ENCODE results near the gene IDNK.
A peak's percentile ranks its signal among the peaks of the same experiment; 100 is the strongest.
"Not testable (repeated sequence)": the region's sequence is repeated elsewhere in the genome, so short reads cannot be mapped to it uniquely, and the experiment has no call there.

The IDNK gene

DNA sequence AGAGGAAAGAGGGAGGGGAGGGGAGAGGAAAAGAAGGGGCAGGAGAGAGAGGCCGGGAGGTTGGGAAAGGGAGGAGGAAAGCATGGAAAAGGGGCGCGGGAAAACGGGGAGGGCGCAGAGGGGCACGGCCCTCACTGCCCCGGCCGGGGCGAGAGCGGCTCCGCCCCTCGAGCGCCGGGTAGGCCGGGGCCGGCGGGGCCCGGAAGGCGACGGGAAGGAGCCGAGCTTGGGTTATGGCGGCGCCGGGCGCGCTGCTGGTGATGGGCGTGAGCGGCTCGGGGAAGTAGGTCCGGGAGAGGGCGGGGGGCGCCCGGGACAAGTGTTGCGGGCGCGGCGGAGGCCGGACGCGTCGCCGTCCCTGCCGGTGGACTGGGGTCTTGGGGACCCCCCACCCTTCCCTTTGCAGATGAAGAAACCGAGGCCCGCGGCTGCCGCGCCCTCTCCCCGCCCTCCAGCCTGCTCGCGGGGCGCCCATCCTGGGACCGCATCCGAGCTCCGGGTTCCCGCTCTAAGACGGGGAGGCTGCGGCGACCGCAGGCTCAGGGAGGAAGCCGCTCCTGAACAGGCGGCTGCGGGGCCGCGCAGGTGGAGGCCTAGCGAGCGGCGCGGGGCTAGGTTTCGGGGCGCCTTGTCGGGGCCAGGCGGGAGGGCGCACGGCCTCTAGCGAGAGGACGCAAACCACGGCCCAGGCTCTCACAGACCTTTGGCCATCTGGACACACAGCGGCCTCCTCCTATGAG lies at the start of gene IDNK:
Gene IDNK (plus strand): TSS at position 205 of the 740 bp plus-strand sequence. CDS start 29 bp downstream, at position 234.
- DNase-seq (ENCODE audit: low read depth), result peak; percentile 21

DNA sequence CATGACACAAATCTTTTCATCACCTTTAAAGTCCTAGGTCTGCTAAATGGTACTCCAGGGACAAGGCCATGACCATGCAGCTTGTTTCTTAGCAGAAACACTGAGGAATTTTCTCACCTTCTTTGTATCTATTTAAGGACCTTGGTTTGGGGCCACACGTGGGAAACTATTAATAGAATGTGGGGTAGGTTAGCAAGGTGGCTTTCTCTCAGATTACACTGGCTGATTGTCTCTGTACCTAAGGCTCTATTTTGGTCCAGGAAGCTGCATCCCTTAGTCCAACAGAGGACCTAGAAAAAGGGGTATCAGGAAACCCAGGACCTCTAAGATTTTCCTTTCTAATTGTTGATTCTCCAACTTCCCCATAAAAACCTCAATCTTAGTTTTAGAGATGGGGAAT lies 48.5 kb upstream of the IDNK start:
- no peak for DNase-seq (ENCODE audit: low read depth)

DNA sequence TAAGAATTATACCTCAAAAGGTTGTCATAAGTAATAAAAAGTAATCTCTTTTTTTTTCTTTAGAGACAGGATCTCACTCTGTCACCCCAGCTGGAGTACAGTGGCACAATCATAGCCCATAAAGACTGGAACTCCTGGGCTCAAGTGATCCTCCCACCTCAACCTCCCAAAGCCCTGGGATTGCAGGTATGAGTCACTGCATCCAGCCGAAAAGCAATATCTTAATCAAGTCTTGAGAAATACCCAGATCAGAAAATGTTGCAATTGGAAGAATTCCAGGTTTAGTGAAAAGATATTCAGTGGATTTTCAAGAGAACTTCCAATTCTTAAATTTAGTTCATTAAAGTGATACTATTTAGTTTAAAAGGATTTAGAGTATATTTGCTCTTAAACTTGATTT lies 40.9 kb upstream of the IDNK start:
- no peak for DNase-seq (ENCODE audit: low read depth)

DNA sequence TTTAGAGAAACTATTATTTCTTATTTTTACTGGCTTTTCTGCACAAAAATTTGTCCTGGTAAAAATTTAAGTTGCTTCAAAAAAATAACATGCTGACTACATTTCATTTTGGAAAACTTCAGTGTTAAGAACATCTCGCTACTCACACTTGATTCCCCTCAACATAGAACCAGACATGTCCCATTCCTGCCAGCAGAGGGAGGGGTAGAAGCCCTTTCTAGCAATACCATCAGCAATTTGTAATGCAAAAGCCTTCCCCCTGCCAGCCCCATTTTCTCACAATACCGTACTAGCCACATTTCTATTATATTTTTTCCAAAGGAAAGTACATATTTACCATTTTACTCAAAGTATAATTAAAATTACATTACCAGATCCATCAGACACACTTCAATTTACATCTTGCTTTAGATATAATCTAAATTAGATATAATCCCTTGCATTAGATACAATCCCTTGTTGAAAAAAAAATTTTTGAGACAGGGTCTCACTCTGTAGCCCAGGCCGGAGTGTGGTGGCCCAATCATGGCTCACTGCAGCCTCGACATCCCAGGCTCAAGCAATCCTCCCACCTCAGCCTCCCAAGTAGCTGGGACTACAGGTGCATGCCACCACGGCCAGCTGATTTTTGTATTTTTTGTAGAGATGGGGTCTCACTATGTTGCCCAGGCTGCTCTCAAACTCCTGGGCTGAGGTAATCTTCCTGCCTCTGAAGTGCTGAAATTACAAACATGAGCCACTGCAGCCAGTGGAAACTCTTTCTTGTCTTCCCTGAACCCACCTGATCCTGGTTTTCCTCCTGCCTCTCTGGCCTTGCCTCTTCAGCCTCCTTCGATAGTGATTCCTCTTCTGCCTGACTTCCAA lies 39.6 kb upstream of the IDNK start:
- DNase-seq (ENCODE audit: low read depth), result no peak

DNA sequence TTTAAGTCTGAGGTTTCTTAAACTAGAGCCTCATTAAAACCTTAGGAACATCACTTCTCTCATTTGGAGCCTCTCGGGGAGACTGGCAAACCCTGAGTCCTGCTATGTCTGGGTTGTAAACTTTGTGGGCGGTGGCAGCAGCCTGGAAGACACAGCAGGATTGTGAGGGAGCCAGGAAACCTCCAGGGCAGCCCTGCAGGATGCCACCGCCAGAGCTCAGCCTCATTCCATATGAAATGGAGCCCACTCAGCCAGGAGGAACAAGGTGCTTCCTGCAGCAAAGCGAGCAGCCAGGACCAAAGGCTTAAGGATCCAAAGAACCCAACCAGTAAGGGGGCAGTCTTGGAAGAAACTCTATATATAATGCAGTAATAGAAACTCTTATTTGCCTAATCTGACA lies 37.9 kb upstream of the IDNK start:
- no peak for DNase-seq (ENCODE audit: low read depth)

DNA sequence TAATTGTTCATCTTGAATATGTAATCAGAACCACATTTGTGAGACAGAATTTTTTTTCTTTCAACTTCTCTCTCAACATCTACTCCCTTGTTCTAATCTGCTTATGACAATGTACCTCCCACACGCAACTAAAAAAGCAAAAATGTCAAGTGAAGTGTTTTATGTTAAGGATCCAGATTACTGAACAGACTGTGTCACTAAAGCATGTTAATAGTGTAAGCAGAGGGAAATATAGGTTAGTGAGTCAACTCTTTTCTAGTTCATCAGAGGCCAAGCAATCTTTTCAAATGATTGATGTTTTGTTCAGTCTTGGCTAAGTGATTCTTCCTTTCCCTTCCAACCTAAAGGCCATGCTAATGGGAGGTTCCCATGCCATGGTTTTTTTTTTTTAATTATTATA lies 34.7 kb upstream of the IDNK start:
- DNase-seq (ENCODE audit: low read depth), result no peak

DNA sequence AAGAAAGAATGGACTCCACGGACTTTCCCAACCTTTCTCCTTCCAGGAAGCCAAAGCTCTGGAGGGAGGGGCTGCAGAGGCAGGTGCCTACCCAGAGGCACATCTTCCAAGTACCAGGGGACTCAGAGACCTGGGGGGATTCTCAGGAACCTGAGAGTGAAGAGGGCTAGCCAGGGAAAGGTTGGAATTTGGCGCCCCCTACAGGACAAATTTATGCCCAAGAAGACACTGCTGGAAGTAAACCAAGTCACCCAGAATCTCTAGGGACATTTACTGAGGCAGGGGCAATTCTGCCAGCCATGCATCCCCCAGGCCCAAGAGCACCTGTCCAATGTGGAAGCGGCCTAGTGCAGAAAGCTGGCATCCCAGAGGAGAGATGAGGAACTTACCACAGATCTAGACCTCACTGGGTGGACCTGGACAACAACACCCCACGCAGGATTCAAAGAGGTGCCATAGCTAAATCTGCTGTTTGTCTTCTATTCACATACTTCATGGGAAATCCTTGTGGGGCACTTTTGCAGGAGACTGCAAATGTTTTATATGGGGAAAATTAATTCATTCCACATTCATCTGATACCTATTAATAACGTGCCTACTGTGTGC lies 25.9 kb upstream of the IDNK start:
- DNase-seq (ENCODE audit: low read depth), result peak; percentile 22

DNA sequence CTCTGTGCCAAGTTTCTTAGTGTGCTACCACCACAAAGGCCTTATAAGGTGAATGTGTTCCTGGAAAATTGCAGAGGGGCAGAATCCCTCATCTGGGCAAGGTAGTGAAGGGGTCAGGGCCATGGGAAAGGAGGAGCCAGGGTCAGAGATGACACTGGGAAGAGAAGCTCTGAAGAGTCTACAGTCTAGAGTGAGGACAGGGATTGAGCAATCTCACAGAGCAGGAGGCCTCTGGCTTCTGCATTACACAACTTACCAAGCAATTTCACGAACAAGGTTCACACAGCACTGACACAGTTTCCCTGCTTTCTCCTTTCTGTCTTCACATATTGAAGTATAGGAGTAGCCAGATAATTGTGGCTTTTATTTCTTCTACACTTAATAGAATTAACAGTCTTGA lies 24.5 kb upstream of the IDNK start:
- no peak for DNase-seq (ENCODE audit: low read depth)

DNA sequence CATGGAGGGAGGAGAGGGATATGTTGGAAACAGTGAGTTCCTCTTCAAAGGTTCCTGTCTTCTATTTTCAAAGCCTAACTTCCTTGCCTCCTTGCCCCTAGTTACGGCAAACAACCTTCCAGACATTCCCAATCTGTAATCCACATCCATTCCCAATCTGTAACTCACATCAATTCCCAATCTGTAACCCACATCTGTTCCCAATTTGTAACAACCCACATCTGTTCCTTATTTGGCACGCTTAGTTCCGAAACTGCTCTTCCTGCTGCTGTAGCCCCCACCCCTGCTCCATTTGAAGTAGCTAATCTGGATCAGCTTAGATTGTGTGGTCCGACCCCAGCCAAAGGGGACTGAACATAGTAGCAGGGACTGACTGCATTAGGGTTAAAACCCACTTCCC lies 23.9 kb upstream of the IDNK start:
- no peak for DNase-seq (ENCODE audit: low read depth)

DNA sequence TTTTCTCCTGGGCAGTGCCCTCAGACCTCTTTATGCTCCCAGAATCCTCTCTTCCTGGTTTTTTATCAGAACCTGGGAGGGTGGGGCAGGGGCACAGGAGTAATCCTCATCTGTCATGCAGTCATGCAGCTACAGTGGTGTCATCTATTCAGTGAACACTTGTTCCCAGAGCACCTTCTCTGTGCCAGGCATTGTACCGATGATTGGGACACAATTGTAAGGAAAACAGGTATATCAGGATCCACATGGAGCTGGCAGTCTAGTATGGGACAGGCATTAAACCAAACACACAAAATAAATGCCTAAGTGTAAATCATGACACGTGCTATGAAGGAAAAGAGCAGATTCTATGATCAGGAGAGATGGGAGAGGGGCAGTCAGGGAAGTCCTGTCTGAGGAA lies 21.5 kb upstream of the IDNK start:
- DNase-seq (ENCODE audit: low read depth), result no peak

DNA sequence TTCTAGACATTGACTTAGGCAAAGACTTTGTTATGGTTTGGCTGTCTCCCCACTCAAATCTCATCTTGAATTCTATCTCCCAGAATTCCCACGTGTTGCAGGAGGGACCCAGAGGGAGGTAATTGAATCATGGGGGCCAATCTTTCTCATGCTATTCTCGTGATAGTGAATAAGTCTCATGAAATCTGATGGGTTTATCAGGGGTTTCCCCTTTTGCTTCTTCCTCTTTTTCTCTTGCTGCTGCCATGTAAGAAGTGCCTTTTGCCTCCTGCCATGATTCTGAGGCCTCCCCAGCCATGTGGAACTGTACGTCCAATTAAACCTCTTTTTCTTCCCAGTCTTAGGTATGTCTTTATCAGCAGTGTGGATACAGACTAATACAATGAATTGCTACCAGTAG lies 15.3 kb upstream of the IDNK start:
- DNase-seq (ENCODE audit: low read depth), result not testable (repeated sequence)

DNA sequence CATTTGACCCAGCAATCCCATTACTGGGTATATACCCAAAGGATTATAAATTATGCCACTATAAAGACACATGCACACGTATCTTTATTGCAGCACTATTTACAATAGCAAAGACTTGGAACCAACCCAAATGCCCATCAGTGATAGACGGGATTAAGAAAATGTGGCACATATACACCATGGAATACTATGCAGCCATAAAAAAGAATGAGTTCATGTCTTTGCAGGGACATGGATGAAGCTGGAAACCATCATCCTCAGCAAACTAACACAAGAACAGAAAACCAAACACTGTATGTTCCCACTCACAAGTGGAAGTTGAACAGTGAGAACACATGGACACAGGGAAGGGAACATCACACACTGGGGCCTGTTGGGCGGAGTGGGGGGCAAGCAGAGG lies 9.6 kb upstream of the IDNK start:
- not testable (repeated sequence) for DNase-seq (ENCODE audit: low read depth)

DNA sequence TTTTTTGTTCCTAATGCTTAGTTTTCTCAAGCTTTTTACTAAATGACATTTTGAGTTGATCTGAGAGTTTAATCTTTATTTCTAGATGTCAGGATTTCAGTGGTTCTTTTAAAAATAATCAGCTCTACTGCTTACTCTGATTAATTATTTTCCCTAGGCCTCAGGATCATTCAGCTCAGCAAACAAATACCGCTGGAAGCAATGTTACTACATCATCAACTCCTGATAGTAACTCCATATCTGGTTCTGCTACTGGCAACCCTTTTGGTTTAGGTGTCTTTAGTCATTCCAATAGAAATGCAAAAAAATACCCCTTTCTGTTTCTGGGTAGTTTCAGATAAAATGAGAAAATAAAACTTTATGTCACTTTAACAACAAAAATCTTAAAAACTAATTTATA lies 5.6 kb upstream of the IDNK start:
- no peak for DNase-seq (ENCODE audit: low read depth)

DNA sequence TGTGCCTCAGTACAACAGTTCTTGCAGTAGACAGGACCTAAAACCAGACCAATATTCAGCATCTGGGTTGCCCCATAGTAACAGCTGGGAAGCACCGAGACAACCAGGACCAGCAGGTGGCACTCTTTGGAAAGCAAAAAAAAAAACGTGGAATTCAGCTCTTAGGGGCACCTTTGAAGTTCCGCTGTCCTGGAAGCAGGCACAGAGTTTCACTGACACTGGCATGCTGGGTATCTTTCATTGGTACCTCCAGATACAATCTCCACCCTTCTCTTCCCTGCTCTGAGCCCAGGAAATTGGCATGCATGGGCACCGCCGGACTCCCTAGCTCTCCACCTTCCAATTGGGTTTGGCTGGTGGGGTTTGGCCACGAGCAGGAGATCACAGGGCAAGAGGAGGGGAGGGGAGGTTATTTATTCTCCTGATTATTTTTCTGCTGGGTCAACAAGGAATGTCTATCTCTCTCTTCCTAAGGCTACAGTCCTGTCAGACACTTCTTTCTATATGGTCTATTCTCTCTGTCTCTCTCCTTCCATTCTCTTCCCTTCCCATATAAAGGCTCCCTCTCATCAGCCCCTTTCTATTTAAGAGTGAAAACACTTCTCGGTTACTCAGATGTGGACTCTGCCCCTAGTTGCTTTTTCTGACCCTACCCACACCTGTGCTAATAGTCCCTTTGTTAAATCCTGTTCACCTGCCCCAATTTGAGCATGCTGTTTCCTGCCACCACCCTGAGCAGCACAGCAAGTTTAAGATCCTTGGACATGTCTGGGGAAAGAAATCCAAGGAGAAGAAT lies 1.9 kb upstream of the IDNK start:
- DNase-seq (ENCODE audit: low read depth), result no peak

DNA sequence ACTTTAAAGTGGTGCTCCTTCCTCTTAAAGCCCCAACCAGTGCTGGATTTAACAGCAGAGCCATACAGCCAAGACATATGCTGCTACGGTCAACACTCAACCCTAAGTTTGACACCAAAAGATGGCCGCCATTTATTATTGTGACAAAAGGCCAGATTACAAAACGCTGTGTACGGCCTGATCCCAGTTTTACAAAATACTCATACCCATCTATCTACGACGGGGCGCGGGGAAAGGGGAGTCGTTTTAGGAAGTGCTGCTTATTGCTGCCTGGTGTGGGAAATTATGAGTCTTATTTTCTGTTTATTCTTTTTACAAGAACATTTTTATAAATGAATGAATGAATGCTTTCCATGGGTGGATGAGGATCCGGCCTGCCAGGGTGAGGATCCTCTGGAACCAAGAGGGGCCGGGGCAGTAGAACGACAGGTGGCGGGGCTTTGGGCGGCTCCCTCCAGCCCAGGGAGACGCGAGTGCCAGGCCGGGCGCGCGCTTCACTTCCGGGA lies 457 bp upstream of the IDNK start:
- DNase-seq (ENCODE audit: low read depth), result no peak

DNA sequence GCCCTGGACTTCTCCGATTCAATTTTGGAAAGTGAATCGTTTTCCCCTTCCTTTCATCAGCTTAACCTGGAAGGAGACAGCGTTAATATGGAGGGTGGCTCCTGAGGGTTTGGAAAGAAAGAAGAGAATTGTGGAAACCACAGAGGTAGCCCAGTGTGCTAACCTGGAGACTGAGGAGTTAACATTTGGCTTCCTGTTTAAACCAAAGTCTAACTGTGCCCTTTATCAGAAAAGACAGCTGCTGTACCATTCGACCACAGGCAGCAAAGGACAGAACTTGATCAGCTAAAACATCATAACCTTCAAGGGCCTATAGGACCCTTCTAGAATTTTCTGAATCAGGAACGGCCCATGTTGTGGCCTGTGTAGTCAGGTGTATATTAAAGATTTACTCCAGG lies 735 bp downstream of the IDNK start:
- no peak for DNase-seq (ENCODE audit: low read depth)

DNA sequence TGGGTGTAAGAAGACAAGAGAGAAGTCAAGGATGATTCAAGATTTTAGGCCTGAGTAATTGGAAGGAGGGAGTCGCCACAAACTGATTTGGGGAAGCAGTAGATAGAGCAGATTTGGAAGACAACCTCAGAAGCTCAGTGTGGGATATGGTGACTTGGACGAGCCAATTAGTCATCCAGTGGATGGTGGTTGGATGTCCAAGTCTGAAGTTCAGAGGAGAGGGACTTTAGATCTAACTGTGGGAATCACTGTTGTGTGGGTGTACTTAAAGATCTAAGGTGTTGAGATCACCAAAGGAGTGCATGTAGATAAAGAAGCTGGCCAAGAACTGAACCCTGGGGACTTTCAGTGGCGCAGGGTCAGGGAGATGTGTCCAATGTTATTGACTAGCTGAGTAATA lies 2.2 kb downstream of the IDNK start:
- DNase-seq (ENCODE audit: low read depth), result no peak

DNA sequence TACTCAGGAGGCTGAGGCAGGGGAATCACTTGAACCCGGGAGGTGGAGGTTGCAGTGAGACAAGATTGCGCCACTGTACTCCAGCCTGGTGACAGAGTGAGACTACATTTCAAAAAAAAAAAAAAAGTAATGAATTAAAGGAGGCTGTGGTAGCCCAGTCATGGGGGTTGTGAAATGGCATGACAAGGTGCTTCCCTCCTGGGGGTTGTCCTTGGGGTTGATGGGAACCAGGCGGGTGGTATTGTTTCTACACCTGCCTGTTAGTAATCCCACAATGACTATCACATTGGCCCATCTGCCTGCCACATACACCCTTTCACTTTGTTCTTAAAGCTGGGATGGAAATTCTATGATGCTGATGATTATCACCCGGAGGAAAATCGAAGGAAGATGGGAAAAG lies 5.6 kb downstream of the IDNK start:
- DNase-seq (ENCODE audit: low read depth), result no peak

DNA sequence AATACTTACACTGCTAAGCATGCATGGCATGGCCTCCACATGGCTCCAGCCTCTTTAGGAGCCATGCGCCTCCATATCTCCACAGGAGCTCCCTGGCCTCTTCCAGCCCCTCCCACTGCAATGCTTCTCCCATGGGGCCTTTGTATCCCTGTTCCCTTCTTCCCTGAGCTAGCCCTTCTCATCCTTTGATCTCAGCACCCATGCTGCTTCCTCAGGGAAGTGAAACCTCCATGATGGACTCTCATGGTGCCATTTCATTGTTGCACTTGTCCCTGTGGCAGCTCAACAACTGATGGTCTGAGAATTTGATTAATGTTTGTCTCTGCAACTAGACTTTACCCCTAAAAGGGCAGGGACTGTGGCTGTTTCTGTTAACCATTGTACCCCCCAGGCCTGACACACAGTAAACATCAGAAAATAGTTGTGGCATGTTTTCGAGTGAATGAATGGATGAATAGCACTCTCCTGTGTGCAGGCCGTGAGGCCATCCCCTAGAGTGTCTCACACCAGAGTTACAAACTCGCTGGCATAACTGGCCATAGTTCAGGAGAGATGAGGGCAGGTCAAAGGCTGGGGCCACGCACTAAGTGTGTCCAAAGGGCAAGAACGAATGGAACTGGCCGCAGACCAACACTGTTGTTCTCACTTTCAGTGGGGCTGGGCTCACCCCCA lies 6.6 kb downstream of the IDNK start:
- no peak for DNase-seq (ENCODE audit: low read depth)

DNA sequence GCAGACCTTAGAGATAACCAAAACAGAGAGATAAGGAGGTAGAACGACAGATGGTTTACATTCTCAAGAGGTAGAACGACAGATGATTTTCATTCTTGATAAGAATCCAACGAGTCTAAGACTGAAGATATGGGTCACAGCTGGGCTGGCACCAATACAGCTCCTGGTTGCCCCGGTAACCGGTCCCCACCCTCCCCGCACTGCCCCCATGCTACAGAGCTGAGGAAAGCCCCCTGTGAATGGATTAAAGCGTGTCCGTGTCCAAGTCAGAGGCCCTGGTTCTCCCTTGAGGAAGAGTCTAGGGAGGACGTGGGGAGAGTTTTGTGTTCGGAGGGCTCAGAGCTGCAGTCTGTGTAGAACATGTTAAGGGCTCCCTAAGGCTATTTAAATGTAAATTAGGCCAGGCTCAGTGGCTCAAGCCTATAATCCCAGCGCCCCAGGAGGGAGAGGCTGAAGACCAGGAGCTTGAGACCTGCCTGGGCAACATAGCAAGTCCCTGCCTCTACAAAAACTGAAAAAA lies 8.1 kb downstream of the IDNK start:
- no peak for DNase-seq (ENCODE audit: low read depth)

DNA sequence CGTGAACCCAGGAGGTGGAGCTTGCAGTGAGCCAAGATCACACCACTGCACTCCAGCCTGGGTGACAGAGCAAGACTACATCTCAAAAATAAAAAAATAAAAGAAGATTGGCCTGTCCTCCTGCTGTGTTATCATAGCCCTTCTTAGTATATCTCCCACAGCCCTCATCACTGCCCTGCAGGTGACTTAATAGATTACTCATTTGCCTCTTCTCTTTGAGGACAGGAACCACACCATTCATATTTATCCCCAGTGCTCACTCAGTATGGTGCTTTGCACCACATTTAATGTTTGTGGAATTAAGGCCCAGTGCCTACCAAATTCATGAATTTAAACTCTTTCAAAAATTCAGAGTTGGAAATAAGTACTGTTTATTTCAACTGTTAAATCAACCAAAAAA lies 10.3 kb downstream of the IDNK start:
- no peak for DNase-seq (ENCODE audit: low read depth)
